GM12873 (cell line): ENCODE measurements around the gene KRT3.

Experiments used
- TF ChIP-seq, protein P1 (sequence below): IDR thresholded peaks from 2 replicates; pipeline ENCODE4 v1.5.1; 2012; ENCODE audit warnings: low read depth, mild to moderate bottlenecking, moderate library complexity, low read length, control low read depth; ENCODE audit not compliant: insufficient read depth; ENCODE audit errors: missing control alignments

The KRT3 gene

DNA sequence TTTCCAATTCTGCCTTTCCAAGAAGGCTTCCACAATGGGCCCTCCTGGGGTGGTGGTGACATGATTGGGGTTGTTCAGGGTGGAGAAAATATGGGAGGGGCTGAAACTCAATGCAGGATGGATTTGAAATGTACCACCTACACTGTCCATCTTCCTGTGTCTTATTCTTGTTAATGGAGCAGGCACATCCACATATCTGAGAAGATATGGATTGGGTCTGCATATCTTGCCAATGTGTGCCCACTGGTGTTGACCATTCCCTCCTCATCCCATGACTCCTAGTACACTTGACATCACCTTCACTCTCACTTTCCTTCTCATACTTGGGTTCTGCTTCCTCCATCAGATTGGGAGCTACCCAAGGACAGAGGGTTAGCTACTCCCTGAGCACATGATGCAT lies 26.0 kb downstream of the KRT3 start:
- TF ChIP-seq, protein P1, sequence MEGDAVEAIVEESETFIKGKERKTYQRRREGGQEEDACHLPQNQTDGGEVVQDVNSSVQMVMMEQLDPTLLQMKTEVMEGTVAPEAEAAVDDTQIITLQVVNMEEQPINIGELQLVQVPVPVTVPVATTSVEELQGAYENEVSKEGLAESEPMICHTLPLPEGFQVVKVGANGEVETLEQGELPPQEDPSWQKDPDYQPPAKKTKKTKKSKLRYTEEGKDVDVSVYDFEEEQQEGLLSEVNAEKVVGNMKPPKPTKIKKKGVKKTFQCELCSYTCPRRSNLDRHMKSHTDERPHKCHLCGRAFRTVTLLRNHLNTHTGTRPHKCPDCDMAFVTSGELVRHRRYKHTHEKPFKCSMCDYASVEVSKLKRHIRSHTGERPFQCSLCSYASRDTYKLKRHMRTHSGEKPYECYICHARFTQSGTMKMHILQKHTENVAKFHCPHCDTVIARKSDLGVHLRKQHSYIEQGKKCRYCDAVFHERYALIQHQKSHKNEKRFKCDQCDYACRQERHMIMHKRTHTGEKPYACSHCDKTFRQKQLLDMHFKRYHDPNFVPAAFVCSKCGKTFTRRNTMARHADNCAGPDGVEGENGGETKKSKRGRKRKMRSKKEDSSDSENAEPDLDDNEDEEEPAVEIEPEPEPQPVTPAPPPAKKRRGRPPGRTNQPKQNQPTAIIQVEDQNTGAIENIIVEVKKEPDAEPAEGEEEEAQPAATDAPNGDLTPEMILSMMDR = no peak

GRCh38 chr12:52769354-52769753 lies 26.6 kb downstream of the KRT3 start:
- TF ChIP-seq, protein P1 = no peak

GRCh38 chr12:52768479-52769200 lies 27.3 kb downstream of the KRT3 start:
- TF ChIP-seq, protein P1 = no peak

- TF ChIP-seq, protein P1 = no peak
Observed at GRCh38 chr12:52767427-52767826, 28.5 kb downstream of the KRT3 start.

- TF ChIP-seq, protein P1 = no peak
Observed at GRCh38 chr12:52767020-52767379, 28.9 kb downstream of the KRT3 start.

GRCh38 chr12:52766351-52767019 lies 29.4 kb downstream of the KRT3 start:
- TF ChIP-seq, protein P1 = no peak

GRCh38 chr12:52765702-52766101 lies 30.2 kb downstream of the KRT3 start:
- TF ChIP-seq, protein P1 = no peak
